ENCODE results near the gene PANK4.

The PANK4 gene

DNA sequence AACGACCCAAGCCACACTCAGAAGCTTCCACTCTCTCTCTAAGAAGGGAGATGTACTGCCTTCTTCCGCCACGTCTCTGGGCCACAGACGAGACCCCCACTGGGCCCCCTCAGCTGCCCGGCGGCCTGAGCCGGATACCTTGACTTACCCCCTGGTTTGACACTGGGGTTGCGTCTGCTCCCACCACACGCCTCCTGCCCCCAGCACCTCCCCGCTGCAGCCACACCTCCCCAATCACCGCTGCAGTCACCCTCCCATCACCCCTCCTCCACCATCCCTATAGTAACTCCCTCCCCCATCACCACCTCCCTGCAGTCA lies 10.7 kb downstream of the PANK4 start:
- Mint-ChIP-seq H3K4me3 (no peak overlapping the region), H3K27me3 (no peaks in the 10 kb centered on the region), H3K4me1 (ENCODE audit: low read depth in 2 of 2) (peaks cover 0 to 2% of the 10 kb centered on the region in 2 donors), H3K27ac (no peak overlapping the region), H3K9me3 (no peaks in the 10 kb centered on the region), H3K36me3 (ENCODE audit: insufficient read depth) (peaks cover 54% of the 10 kb centered on the region)
- DNase-seq (no peak), ATAC-seq (replicated peaks) (no peak)

DNA sequence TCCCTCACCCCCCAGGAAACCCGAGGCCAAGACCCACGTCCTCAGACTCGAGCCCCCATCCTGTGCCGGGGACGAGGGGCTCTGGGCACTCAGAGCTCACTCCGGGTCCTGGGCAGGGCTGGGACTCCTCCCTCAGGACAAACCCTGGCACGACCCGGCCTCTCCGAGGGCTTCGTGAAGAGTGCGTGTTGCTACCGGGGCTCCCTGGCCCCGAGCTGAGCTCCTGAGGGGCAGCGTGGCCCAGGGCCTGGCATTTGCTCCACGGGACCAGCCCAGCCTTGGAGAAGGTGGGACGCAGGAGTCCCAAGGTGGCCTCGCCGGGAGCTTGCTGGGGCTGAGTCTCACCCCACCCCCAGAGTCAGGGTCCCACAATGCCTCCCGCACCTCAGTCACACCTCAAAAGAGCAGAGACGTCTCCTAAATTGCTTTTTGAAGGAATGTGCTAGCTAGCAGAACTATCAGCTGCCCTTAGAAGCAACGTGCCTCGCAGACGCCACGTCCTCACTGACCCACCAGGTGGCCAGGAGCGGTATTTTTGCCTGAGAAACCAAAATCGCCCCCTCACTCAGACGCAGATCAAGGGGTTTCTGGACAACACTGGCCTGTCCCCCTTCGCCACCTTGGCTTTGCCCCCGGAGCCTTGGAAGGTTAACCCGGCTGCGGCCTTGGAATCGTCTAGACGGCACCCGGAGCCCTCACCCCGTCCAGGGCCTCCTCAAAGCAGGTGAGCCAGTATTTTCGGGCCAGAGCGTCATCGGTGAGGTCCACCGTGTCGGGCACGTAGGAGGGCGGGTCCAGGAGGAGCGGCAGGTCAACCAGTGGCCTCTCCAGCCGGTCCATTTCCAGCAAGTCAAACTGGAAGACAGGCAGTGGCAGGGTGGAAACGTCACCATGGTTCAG lies 11.3 kb downstream of the PANK4 start:
- H3K27me3 Mint-ChIP-seq, result no peaks in the 10 kb centered on the region
- H3K27ac Mint-ChIP-seq, result no peak overlapping the region
- H3K4me1 Mint-ChIP-seq (ENCODE audit: low read depth in 2 of 2), result peaks cover 0 to 2% of the 10 kb centered on the region in 2 donors
- H3K4me3 Mint-ChIP-seq, result no peak overlapping the region
- H3K9me3 Mint-ChIP-seq, result no peaks in the 10 kb centered on the region
- DNase-seq (no peak), ATAC-seq (replicated peaks) (no peak)
- H3K36me3 Mint-ChIP-seq (ENCODE audit: insufficient read depth), result peaks cover 53% of the 10 kb centered on the region

DNA sequence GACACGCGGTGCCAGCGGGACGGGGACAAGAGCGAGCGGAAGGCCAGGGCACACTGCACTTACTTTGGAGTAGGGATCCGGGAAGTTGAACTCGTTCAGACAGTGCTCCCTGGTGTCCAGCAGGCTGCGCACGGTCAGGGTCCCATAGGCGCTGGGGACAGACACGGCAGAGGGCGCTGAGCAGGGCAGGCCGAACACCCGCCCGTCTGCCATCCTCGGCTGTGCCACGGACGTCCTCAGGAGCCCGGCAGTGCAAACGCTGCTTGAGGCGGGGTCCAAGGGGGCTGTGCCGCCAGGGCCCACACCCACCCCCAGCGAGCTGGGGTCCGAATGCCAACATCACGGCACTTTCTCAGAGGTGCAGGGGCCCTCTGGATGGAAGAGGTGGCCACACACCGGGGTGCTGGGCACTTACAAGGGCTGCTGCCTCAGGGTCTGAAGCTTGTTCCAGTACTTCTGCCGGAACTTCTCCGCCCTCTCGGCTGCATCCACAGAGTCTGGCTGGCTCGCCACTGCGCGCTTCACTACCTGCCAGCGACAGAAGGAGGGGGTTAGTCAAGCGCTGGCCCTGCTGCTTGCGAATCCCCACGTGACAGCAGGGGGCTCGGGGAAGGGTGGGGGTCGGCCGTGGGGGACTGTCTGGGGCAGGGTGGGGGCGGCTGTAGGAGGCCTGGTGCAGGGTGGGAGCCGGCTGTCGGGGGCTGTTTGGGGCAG lies 12.3 kb downstream of the PANK4 start:
- Mint-ChIP-seq H3K9me3 (no peaks in the 10 kb centered on the region), H3K4me1 (ENCODE audit: low read depth in 2 of 2) (peaks cover 0 to 2% of the 10 kb centered on the region in 2 donors), H3K27me3 (no peaks in the 10 kb centered on the region), H3K27ac (no peak overlapping the region), H3K36me3 (ENCODE audit: insufficient read depth) (peaks cover 61% of the 10 kb centered on the region), H3K4me3 (no peak overlapping the region)
- no peak for DNase-seq
- no peak for ATAC-seq (replicated peaks)

DNA sequence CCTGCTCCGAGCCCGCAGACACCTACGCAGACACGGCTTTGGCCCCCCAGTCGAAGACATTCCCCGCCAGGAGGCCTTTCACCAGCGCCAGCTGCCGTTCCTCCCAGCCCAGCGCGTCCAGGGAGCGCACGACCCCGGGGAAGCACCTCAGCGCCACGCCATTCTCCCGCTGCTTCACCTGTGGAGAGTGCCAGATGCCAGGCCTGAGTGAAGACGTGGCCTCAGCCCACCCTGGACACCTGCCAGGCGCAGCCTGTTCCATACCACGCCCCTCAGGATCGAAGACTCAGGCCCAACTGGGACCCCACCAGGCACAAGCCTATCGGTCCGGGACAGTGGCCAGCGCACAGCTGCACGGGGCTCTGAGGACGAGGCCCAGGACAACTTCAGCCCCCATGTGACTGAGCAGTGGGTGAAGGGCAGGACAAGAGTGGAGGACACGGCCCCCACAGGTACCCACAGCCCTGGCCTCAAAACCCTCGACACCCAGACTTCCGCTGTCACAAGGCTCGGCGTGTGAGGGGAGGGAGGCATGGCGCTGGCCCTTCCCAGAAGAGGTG lies 13.5 kb downstream of the PANK4 start:
- Mint-ChIP-seq H3K36me3 (ENCODE audit: insufficient read depth) (peaks cover 62% of the 10 kb centered on the region), H3K9me3 (no peaks in the 10 kb centered on the region), H3K27ac (no peak overlapping the region), H3K4me1 (ENCODE audit: low read depth in 2 of 2) (peaks cover 0 to 2% of the 10 kb centered on the region in 2 donors), H3K27me3 (no peaks in the 10 kb centered on the region), H3K4me3 (no peak overlapping the region)
- no peak for DNase-seq
- no peak for ATAC-seq (replicated peaks)

DNA sequence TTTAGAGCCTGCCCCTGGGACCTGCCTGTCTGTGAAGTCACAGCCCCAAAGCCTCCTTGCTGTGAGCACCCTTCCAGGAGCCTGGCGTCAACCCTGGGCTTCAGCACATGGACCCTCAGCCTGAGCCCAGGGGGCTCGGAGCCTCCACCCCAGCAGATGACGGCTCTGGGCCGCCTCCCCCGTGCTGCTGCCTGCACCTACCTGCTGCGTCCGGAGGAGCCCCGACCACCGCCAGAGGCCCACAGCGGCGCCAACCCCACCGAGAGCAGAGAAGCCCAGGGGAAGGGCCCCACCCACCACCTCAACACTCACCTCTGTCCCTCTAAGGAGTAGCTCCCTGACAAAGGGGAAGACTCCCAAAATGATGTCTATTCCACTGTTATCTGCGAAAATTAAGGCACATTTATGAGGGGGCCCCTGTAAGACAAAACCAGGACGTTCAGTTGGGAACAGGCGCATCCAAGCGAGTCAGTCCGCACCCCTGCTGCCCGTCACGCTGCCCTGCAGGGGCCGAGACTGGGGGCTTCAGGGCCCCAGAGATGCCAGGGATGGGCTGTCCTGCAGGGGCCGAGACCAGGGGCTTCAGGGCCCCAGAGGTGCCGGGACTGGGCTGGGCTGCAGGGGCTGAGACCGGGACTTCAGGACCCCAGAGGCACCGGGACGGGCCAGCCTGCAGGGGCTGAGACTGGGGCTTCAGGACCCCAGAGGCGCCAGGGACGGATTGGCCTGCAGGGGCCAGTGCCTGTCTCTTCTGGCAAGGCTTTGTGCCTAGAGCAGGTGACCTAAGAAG lies 15.8 kb downstream of the PANK4 start:
- no peak for DNase-seq
- Mint-ChIP-seq H3K27ac (no peak overlapping the region), H3K4me3 (no peak overlapping the region), H3K9me3 (no peaks in the 10 kb centered on the region), H3K36me3 (ENCODE audit: insufficient read depth) (peaks cover 50% of the 10 kb centered on the region), H3K27me3 (no peaks in the 10 kb centered on the region), H3K4me1 (ENCODE audit: low read depth in 2 of 2) (peaks cover 0 to 2% of the 10 kb centered on the region in 2 donors)
- no peak for ATAC-seq (replicated peaks)

DNA sequence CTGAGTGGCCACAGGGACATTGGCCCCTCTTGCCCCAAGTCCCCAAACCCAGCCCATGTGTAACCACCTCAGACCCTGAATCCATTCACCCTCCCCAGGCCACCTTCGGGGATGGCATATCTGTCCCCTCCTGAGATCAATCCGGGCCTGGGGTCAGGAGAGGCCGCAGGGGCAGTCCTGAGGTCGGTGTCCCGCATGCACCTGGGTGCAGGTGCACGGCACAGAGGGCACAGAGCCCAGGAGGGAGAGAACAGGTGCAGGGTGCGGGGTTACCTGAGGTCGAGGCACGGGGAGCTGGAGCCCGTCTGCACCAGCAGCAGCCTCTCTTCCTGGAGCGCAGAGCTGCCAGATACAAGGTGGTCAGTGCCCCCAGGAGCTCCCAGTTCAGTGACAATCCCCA lies 16.8 kb downstream of the PANK4 start:
- H3K4me1 Mint-ChIP-seq (ENCODE audit: low read depth in 2 of 2), result peaks cover 0 to 2% of the 10 kb centered on the region in 2 donors
- no peak overlapping the region for H3K4me3 Mint-ChIP-seq
- no peaks in the 10 kb centered on the region for H3K27me3 Mint-ChIP-seq
- H3K27ac Mint-ChIP-seq, result peak overlapping the region in 1 of 2 donors; percentile 23
- peaks cover 43% of the 10 kb centered on the region for H3K36me3 Mint-ChIP-seq (ENCODE audit: insufficient read depth)
- DNase-seq, result no peak
- H3K9me3 Mint-ChIP-seq, result no peaks in the 10 kb centered on the region
- ATAC-seq (replicated peaks), result no peak

DNA sequence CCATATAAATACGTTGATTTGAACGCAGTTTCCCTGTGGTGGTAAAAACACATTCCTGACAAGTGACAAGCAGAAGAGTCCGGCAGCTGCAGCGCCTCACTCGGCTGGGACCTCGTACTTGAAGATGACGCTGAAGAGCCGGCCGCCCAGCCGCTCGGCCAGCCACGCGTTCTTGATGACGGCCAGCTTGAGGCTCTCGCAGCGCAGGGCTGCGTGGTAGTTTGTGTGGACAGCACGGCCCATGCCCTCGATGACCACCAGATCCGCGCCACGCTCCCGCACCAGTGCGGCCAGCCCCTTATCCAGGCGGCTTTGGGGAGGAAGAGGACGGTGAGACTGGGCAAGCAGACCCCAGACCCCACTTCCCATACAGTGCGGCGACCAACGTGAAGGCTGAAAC lies 17.6 kb downstream of the PANK4 start:
- DNase-seq, result no peak
- no peak for ATAC-seq (replicated peaks)
- Mint-ChIP-seq H3K9me3 (no peaks in the 10 kb centered on the region), H3K27ac (no peak overlapping the region), H3K4me3 (no peak overlapping the region), H3K4me1 (ENCODE audit: low read depth in 2 of 2) (peaks cover 0 to 2% of the 10 kb centered on the region in 2 donors), H3K36me3 (ENCODE audit: insufficient read depth) (peaks cover 43% of the 10 kb centered on the region), H3K27me3 (no peaks in the 10 kb centered on the region)

DNA sequence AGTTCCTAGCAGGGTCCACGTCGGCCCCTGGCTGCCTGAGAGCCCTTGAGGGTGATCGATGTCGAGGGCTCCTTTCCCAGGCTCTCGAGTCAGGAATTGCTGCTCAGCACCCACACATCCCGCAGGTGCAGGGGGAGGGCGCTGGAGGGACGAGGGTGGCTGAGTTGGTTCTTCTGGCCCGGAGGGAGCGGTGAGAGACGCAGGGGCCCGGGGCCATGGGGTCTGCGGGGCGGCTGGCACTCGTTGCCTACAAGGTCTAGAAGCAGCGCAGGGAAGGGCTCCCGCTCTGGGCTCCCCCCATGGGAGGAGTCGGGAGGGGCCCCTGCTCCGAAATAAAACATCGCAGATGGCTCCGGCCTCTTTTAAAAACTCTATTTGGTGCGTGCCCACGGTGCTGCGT lies 18.2 kb downstream of the PANK4 start:
- Mint-ChIP-seq H3K36me3 (ENCODE audit: insufficient read depth) (peaks cover 37% of the 10 kb centered on the region), H3K27me3 (no peaks in the 10 kb centered on the region), H3K27ac (no peak overlapping the region), H3K9me3 (no peaks in the 10 kb centered on the region), H3K4me3 (no peak overlapping the region), H3K4me1 (ENCODE audit: low read depth in 2 of 2) (peaks cover 0 to 2% of the 10 kb centered on the region in 2 donors)
- no peak for ATAC-seq (replicated peaks)
- no peak for DNase-seq

DNA sequence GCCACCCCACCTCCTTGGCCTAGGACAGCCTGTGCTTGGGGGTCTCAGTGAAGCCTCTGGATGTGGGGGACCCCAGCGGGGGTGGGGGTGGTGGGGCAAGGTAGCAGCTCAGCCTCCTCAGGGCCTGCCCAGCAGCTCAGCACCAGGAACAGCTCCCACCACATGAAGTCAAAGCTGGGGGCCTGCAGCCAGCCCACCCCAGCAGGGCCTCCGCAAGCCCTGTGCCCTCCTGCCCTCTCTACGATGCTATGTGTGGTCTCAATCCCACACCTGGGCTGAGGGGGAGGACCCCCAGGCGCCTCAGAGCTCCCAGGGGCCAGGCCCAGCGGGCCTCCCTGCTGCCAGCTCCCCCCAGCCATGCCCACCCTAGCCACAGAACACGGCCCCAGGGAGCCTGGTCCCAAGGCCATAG lies 18.6 kb downstream of the PANK4 start:
- H3K4me1 Mint-ChIP-seq (ENCODE audit: low read depth in 2 of 2), result peaks cover 0 to 2% of the 10 kb centered on the region in 2 donors
- ATAC-seq (replicated peaks) (no peak), DNase-seq (no peak)
- H3K36me3 Mint-ChIP-seq (ENCODE audit: insufficient read depth), result peaks cover 37% of the 10 kb centered on the region
- H3K27me3 Mint-ChIP-seq, result no peaks in the 10 kb centered on the region
- H3K9me3 Mint-ChIP-seq, result no peaks in the 10 kb centered on the region
- no peak overlapping the region for H3K4me3 Mint-ChIP-seq
- no peak overlapping the region for H3K27ac Mint-ChIP-seq

DNA sequence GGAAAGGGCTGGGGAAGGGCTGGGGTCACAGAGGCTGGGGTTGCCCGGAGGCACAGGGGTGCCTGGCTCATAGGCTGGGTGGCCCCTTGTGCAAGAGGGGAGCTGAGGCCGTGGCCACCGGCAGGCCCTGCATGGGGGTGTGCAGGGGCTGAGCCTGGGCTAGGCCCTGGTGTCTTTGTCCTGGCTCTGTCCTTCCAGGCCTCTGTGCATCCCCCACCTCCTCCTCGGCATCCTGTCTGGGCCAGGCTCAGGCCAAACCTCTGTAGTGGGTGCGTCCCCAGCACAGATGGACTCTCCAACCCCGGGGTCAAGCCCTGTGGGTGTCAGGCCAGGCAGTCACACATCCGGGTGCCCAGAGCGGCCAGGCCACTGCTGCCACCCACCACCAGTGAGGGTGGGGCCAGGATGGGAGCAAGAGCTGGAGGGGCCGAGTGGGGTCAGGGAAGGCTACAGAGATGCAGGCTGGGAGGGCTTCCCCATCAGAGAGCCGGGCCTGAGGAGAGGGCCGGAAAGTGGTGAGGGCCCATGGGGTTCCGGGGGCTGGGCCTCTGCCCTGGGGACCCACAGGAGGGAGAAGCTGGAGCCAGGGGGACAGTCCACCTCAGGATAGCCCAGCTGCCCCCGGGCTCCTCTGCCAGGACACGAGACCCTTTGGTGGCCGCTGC lies 19.4 kb downstream of the PANK4 start:
- H3K27me3 Mint-ChIP-seq, result no peaks in the 10 kb centered on the region
- ATAC-seq (replicated peaks), result no peak

DNA sequence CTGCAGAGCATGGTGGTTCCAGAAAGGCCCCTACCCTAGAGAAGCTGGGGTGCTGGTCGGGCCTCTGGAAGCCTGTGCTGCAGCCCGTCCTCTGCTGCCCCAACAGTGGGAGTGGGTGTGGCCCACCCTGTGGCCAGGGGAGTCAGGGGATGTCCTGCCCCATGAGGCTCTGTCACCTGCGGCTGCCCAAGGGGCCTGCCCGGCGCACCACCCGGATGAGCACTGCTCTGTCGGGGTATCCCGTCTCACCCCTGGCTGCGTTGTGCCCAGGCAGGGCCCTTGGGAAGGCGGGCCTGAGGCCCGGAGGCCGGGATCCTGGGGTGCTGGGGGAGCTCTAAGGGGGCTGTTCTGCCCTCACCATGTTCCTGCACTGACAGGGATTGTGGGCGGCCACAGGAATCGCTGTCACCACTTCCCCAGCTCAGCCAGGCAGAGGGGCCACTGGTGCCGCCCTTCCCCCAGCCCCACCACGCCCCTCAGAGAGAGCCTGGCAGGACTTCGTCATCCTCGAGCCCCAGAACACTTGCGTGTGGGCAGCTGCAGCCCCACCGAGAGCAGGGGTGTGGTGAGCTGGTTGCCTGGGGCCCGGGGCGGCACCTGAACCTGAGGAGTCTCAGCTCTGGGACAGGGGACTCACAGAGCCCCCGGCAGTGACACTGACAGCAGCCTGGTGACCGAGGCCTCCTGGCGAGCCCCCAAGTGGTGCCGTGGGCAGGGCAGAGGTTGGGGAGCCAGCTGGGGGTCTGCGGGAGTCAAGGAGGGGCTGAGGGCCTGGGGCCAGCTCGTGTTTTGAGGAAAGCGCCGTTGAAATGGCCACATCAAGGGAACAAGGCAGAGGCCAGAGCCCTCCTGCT lies 20.2 kb downstream of the PANK4 start:
- Mint-ChIP-seq H3K4me1 (ENCODE audit: low read depth in 2 of 2) (no peaks in the 10 kb centered on the region), H3K36me3 (ENCODE audit: insufficient read depth) (peaks cover 26% of the 10 kb centered on the region), H3K27ac (peak overlapping the region in 1 of 2 donors; percentile 55), H3K27me3 (no peaks in the 10 kb centered on the region), H3K9me3 (no peaks in the 10 kb centered on the region), H3K4me3 (no peak overlapping the region)
- DNase-seq (no peak), ATAC-seq (replicated peaks) (no peak)

More for the DNA sequence above, 19.4 kb downstream of the PANK4 start:
- H3K9me3 Mint-ChIP-seq, result no peaks in the 10 kb centered on the region
- no peak overlapping the region for H3K27ac Mint-ChIP-seq
- peaks cover 0 to 2% of the 10 kb centered on the region in 2 donors for H3K4me1 Mint-ChIP-seq (ENCODE audit: low read depth in 2 of 2)
- DNase-seq, result no peak
- peaks cover 34% of the 10 kb centered on the region for H3K36me3 Mint-ChIP-seq (ENCODE audit: insufficient read depth)
- H3K4me3 Mint-ChIP-seq, result no peak overlapping the region

DNA sequence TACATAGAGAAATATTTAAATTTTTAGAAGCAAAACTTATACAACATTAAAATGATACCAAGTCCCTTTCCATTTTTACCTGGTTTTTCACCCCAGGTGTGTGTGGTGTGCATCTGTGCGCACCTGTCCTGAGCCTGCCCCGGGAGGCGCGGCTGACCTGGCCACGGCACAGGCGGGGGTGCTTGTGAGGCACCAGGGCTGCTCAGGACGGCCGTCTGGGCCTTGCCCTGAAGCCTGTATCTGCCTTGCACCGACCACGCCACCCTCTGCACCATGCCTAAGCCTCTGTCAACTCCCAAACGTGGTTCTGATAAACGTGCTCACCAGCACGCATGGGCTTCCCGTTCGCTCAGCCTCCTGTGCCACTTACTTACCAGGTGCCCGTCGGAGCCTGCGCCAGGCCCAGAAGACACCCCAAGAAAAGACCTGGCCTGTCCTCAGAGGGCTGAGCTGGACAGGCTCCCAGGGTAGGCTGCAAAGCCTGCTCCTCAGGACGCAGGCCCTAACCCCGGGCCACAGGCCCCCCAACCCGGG lies 20.9 kb downstream of the PANK4 start:
- ATAC-seq (replicated peaks) (no peak), DNase-seq (no peak)
- H3K36me3 Mint-ChIP-seq (ENCODE audit: insufficient read depth), result peaks cover 19% of the 10 kb centered on the region
- H3K27me3 Mint-ChIP-seq, result no peaks in the 10 kb centered on the region
- H3K9me3 Mint-ChIP-seq, result no peaks in the 10 kb centered on the region
- H3K4me1 Mint-ChIP-seq (ENCODE audit: low read depth in 2 of 2), result peaks cover under 1% of the 10 kb centered on the region in 2 donors
- H3K4me3 Mint-ChIP-seq, result no peak overlapping the region
- H3K27ac Mint-ChIP-seq, result peak overlapping the region in 1 of 2 donors; percentile 55
